Peyer's patch (tissue), 4 donors: ENCODE data around the gene FFAR1.

Experiments used
- POLR2A ChIP-seq, 2 donors: fragments of 450-650 bp; IDR thresholded peaks; one replicate each; pipeline ENCODE4 v1.5.1; 2017; ENCODE audit warnings: antibody characterized with exemption in 2 of 2, mild to moderate bottlenecking in 2 of 2, moderate library complexity in 2 of 2
- TF ChIP-seq, protein P1 (sequence below), 6 experiments: fragments of 450-650 bp in 4 of 6; fragments of 200-600 bp in 2 of 6; sonication (generic) in 1 of 6; IDR thresholded peaks; one replicate each; pipeline ENCODE4 v1.5.1; 2017 to 2019; ENCODE audit warnings: antibody characterized with exemption in 6 of 6, mild to moderate bottlenecking in 3 of 6, moderate library complexity in 1 of 6

DNA sequence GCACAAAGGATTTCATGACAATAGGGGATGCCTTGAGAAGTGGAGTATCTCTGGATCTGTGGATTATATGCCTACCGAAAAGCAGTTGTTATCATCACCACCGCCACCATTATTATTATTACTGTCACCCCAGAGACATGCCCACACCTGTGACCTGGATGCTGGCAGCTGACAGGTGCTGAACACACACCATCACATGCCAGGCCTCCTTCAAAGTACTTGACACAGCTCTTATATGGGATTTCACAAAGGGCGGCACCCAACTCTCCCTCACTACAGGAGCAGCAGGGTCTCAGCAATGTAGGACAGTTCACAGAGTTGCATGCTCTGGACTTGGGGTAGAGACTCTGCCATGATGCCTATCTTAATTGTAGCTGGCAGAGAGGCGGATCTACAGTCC lies 17.6 kb downstream of the FFAR1 start:
- TF ChIP-seq, protein P1, sequence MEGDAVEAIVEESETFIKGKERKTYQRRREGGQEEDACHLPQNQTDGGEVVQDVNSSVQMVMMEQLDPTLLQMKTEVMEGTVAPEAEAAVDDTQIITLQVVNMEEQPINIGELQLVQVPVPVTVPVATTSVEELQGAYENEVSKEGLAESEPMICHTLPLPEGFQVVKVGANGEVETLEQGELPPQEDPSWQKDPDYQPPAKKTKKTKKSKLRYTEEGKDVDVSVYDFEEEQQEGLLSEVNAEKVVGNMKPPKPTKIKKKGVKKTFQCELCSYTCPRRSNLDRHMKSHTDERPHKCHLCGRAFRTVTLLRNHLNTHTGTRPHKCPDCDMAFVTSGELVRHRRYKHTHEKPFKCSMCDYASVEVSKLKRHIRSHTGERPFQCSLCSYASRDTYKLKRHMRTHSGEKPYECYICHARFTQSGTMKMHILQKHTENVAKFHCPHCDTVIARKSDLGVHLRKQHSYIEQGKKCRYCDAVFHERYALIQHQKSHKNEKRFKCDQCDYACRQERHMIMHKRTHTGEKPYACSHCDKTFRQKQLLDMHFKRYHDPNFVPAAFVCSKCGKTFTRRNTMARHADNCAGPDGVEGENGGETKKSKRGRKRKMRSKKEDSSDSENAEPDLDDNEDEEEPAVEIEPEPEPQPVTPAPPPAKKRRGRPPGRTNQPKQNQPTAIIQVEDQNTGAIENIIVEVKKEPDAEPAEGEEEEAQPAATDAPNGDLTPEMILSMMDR (IDR thresholded peaks at IDR 0.05) = no peak
- no peak for TF ChIP-seq POLR2A (IDR thresholded peaks at IDR 0.05)
